ENCODE data around the gene SLC24A3. TPM values are rescaled to one million over a fixed set of nuclear protein-coding genes. Genes with fewer than 3 reads are reported as not detected.

Gene SLC24A3
- total RNA-seq, 6 donors from 2014 or later, result 6.3 to 10.8 (median 9.3) TPM

DNA sequence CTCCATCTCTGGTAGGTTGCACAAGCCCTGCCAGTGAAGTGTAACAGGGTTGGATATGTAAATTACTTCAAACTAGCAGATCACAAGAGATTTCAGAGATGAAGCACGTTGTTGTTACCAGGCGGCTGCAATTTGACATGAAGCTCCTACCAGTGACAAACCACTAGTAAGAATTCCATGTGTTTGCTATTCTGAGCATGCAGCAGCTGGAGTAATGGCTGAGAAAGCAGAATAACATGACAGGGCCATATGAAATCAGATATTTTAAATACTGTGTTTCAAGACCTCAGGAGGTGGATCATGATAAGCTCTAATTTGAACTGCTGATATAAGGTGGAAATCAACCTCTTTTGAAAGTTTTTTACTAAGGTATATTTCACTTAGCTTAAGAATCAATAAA is 557.1 kb downstream of the SLC24A3 start:
- Histone ChIP-seq H3K9me3 (no peaks in the 10 kb centered on the region), H3K4me3 (no peak overlapping the region), H3K27ac (peak overlapping the region in 1 of 4 donors; percentile 48), H3K27me3 (no peaks in the 10 kb centered on the region), H3K4me1 (peaks cover 4 to 12% (median 8%) of the 10 kb centered on the region in 4 donors), H3K36me3 (no peaks in the 10 kb centered on the region)
- ATAC-seq (ENCODE audit: low FRiP score in 2 of 2) (no peak), DNase-seq (no peak)
- no peak for TF ChIP-seq POLR2AphosphoS5 (IDR thresholded peaks at IDR 0.05)
- no peak for TF ChIP-seq EP300 (IDR thresholded peaks at IDR 0.05)
- TF ChIP-seq, protein P1, sequence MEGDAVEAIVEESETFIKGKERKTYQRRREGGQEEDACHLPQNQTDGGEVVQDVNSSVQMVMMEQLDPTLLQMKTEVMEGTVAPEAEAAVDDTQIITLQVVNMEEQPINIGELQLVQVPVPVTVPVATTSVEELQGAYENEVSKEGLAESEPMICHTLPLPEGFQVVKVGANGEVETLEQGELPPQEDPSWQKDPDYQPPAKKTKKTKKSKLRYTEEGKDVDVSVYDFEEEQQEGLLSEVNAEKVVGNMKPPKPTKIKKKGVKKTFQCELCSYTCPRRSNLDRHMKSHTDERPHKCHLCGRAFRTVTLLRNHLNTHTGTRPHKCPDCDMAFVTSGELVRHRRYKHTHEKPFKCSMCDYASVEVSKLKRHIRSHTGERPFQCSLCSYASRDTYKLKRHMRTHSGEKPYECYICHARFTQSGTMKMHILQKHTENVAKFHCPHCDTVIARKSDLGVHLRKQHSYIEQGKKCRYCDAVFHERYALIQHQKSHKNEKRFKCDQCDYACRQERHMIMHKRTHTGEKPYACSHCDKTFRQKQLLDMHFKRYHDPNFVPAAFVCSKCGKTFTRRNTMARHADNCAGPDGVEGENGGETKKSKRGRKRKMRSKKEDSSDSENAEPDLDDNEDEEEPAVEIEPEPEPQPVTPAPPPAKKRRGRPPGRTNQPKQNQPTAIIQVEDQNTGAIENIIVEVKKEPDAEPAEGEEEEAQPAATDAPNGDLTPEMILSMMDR (IDR thresholded peaks at IDR 0.05), result no peak
- no peak for TF ChIP-seq POLR2A (IDR thresholded peaks at IDR 0.05)
- WGBS, 2 donors, result 78 to 85% methylated on average over 2 of the region's 2 CpGs

DNA sequence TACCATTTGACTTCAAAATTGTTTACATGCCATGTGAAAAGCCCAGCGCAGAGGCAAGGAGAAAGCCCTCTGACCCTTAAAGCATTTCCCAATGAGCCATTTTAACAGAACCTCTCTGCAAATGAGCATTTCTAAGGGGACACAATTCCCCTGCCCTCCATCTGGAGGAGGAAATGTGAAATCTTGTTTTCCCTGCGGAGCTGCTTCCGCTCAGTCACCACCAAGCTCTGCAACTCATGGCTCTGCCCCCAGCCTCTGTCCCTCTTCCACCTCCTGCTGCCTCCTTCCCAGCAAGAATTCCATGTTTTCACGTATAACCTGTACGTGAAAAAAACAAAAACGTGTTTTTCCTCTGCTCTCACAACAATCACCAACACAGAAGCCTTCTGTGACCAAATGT is 557.9 kb downstream of the SLC24A3 start:
- TF ChIP-seq POLR2AphosphoS5 (IDR thresholded peaks at IDR 0.05) (no peak), POLR2A (IDR thresholded peaks at IDR 0.05) (no peak)
- TF ChIP-seq, protein P1 (IDR thresholded peaks at IDR 0.05), result no peak
- Histone ChIP-seq H3K27ac (peak overlapping the region in 1 of 4 donors; percentile 48), H3K27me3 (no peaks in the 10 kb centered on the region), H3K36me3 (no peaks in the 10 kb centered on the region), H3K9me3 (no peaks in the 10 kb centered on the region), H3K4me3 (no peak overlapping the region), H3K4me1 (peaks cover 6 to 17% (median 10%) of the 10 kb centered on the region in 4 donors)
- WGBS, 2 donors, result 85 to 90% methylated on average over 6 of the region's 6 CpGs
- DNase-seq, result no peak
- ATAC-seq (ENCODE audit: low FRiP score in 2 of 2), result no peak

DNA sequence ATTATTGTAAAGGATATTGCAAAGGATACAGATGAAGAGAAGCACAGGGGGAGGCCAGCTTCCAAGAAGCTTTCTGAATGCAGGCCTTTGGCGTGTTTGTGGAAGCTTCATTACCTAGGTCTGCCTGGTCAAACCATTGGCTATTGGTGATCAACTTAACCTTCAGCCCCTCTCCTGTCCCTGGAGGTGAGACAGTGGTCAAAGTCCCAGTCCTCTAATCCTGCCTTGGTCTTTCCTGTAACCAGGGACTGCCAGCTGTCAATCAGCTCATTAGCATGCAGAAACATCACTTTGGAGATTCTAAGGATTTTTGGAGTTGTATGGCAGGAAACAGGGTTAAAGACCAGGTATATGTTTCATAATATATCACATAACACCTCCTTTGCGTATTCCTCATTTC is 558.6 kb downstream of the SLC24A3 start:
- Histone ChIP-seq H3K27me3 (no peaks in the 10 kb centered on the region), H3K4me1 (peaks cover 6 to 18% (median 14%) of the 10 kb centered on the region in 4 donors), H3K4me3 (no peak overlapping the region), H3K9me3 (no peaks in the 10 kb centered on the region), H3K36me3 (no peaks in the 10 kb centered on the region), H3K27ac (peak overlapping the region in 1 of 4 donors; percentile 48)
- 88 to 95% methylated on average over 2 of the region's 2 CpGs for WGBS, 2 donors
- ATAC-seq (ENCODE audit: low FRiP score in 2 of 2) (no peak), DNase-seq (no peak)
- TF ChIP-seq POLR2AphosphoS5 (IDR thresholded peaks at IDR 0.05) (no peak), EP300 (IDR thresholded peaks at IDR 0.05) (no peak), POLR2A (IDR thresholded peaks at IDR 0.05) (no peak)
- TF ChIP-seq, protein P1 (IDR thresholded peaks at IDR 0.05), result no peak

Measured in upper lobe of left lung (tissue), 6 donors.